Peyer's patch (tissue), 4 donors: Measurements from ENCODE around the gene SPINK7. TPM values are rescaled to one million over a fixed set of nuclear protein-coding genes. Genes with fewer than 3 reads are reported as not detected.

ENCODE experiments used
- DNase-seq, 3 donors: peaks; one replicate each; pipeline ENCODE4 v3.0.0-alpha.2; 2017 to 2019
- H3K27ac ChIP-seq, 4 donors: fragments of 200-600 bp; sonication (generic); one replicate each; pipeline ENCODE4 v1.5.1; 2016 to 2019
- H3K27me3 ChIP-seq, 2 donors: fragments of 200-600 bp; sonication (generic); one replicate each; pipeline ENCODE4 v1.5.1; 2019
- H3K36me3 ChIP-seq, 3 donors: fragments of 200-600 bp; sonication (generic); one replicate each; pipeline ENCODE4 v1.5.1; 2016 to 2019
- H3K4me1 ChIP-seq, 4 donors: fragments of 200-600 bp; sonication (generic); one replicate each; pipeline ENCODE4 v1.5.1; 2016 to 2019
- H3K4me3 ChIP-seq, 4 donors: fragments of 200-600 bp; sonication (generic); 1 replicate in 3 of 4; 2 replicates in 1 of 4; pipeline ENCODE4 v1.5.1; 2016 to 2019; ENCODE audit warnings: mild to moderate bottlenecking in 1 of 4
- H3K9me3 ChIP-seq, 4 donors: fragments of 200-600 bp; sonication (generic); one replicate each; pipeline ENCODE4 v1.5.1; 2016 to 2019; ENCODE audit warnings: mild to moderate bottlenecking in 1 of 4
- CTCF ChIP-seq, 6 experiments: fragments of 450-650 bp in 4 of 6; fragments of 200-600 bp in 2 of 6; sonication (generic) in 1 of 6; IDR thresholded peaks; one replicate each; pipeline ENCODE4 v1.5.1; 2017 to 2019; ENCODE audit warnings: antibody characterized with exemption in 6 of 6, mild to moderate bottlenecking in 3 of 6, moderate library complexity in 1 of 6
- POLR2A ChIP-seq, 2 donors: fragments of 450-650 bp; IDR thresholded peaks; one replicate each; pipeline ENCODE4 v1.5.1; 2017; ENCODE audit warnings: antibody characterized with exemption in 2 of 2, mild to moderate bottlenecking in 2 of 2, moderate library complexity in 2 of 2
- total RNA-seq, 4 donors: library from RNA; depleted of rRNA; stranded (reverse); fragments of >200 nt; gene quantifications; one replicate each; pipeline ENCODE4 v1.1.0, GENCODE V29; 2016

The SPINK7 gene
- total RNA-seq, 4 donors from 2014 or later: not detected

- no peak overlapping the region for H3K4me3 ChIP-seq
- DNase-seq: no peak
- no peaks in the 10 kb centered on the region for H3K9me3 ChIP-seq
- H3K27ac ChIP-seq: no peak overlapping the region
- H3K27me3 ChIP-seq: no peaks in the 10 kb centered on the region
- no peaks in the 10 kb centered on the region for H3K36me3 ChIP-seq
- no peaks in the 10 kb centered on the region for H3K4me1 ChIP-seq
- TF ChIP-seq POLR2A (IDR thresholded peaks at IDR 0.05) (no peak), CTCF (IDR thresholded peaks at IDR 0.05) (no peak)
These were observed 41.4 kb downstream of the SPINK7 start for GRCh38 chr5:148353634-148354033.

- no peak overlapping the region for H3K27ac ChIP-seq
- no peak for TF ChIP-seq CTCF (IDR thresholded peaks at IDR 0.05)
- TF ChIP-seq POLR2A (IDR thresholded peaks at IDR 0.05): no peak
- H3K4me3 ChIP-seq: no peak overlapping the region
- H3K27me3 ChIP-seq: no peaks in the 10 kb centered on the region
- H3K4me1 ChIP-seq: no peaks in the 10 kb centered on the region
- H3K9me3 ChIP-seq: no peaks in the 10 kb centered on the region
- DNase-seq: no peak
- no peaks in the 10 kb centered on the region for H3K36me3 ChIP-seq
These were observed 52.1 kb downstream of the SPINK7 start for GRCh38 chr5:148364343-148364742.

Other genes starting within 250 kb of the SPINK7 start
- gene SPINK5, start 248.4 kb upstream of the SPINK7 start, total RNA-seq: under 1 TPM in 1 of 4 donors, not detected in 3; 0.94 TPM
- gene SPINK14, start 143.9 kb upstream of the SPINK7 start, total RNA-seq: not detected
- gene SPINK6, start 109.4 kb upstream of the SPINK7 start, total RNA-seq: not detected
- not detected for gene MARCOL, start 73.9 kb upstream of the SPINK7 start, total RNA-seq
- gene SPINK13, start 43.6 kb upstream of the SPINK7 start, total RNA-seq: not detected
- gene SPINK9, start 23.1 kb downstream of the SPINK7 start, total RNA-seq: not detected
- gene FBXO38, start 71.5 kb downstream of the SPINK7 start, total RNA-seq: 10 to 100 TPM; 52.2 to 91.6 (median 64.5) TPM